H9 (cell line): ENCODE measurements around the gene ANKZF1. TPM values are rescaled to one million over a fixed set of nuclear protein-coding genes. Genes with fewer than 3 reads are reported as not detected.
A peak's percentile ranks its signal among the peaks of the same experiment; 100 is the strongest.

Experiments
- DNase-seq: peaks from one replicate; pipeline ENCODE4 v3.0.0-alpha.2; 2017
- H2AFZ ChIP-seq: one replicate; pipeline ENCODE4 v1.6.1; 2013; ENCODE audit warnings: mild to moderate bottlenecking, low read length, control low read depth, moderate library complexity
- H2AK5ac ChIP-seq: 2 replicates; pipeline ENCODE4 v1.6.1; 2013; ENCODE audit warnings: low read length, control low read depth, mixed read lengths; ENCODE audit not compliant: insufficient read length
- H2BK120ac ChIP-seq: one replicate; pipeline ENCODE4 v1.6.1; 2013; ENCODE audit warnings: low read depth, mild to moderate bottlenecking, low read length, control low read depth, inconsistent platforms; ENCODE audit not compliant: poor library complexity, severe bottlenecking
- H2BK12ac ChIP-seq: 2 replicates; pipeline ENCODE4 v1.6.1; 2013; ENCODE audit warnings: low read length, control low read depth, mixed read lengths, low read depth; ENCODE audit not compliant: insufficient read length
- H2BK15ac ChIP-seq: 2 replicates; pipeline ENCODE4 v1.6.1; 2013; ENCODE audit warnings: low read depth, low read length, control low read depth
- H2BK20ac ChIP-seq: one replicate; pipeline ENCODE4 v1.6.1; 2013; ENCODE audit warnings: low read depth, mild to moderate bottlenecking, low read length, control low read depth, inconsistent platforms; ENCODE audit not compliant: poor library complexity, severe bottlenecking
- H2BK5ac ChIP-seq: 2 replicates; pipeline ENCODE4 v1.6.1; 2013; ENCODE audit warnings: low read length, control low read depth, mixed read lengths; ENCODE audit not compliant: insufficient read length
- H3K14ac ChIP-seq: 2 replicates; pipeline ENCODE4 v1.6.1; 2013; ENCODE audit warnings: low read length, control low read depth; ENCODE audit not compliant: insufficient read depth
- H3K18ac ChIP-seq: 2 replicates; pipeline ENCODE4 v1.6.1; 2013; ENCODE audit warnings: low read depth, mild to moderate bottlenecking, mixed read lengths, low read length, control low read depth; ENCODE audit not compliant: insufficient read length
- H3K23ac ChIP-seq: 2 replicates; pipeline ENCODE4 v1.6.1; 2013; ENCODE audit warnings: low read length, control low read depth, mixed read lengths, low read depth; ENCODE audit not compliant: insufficient read length
- H3K23me2 ChIP-seq: 2 replicates; pipeline ENCODE4 v1.6.1; 2013; ENCODE audit warnings: low read depth, mild to moderate bottlenecking, mixed read lengths, low read length, control low read depth; ENCODE audit not compliant: insufficient read length, poor library complexity, severe bottlenecking
- H3K27ac ChIP-seq: 2 replicates; pipeline ENCODE4 v1.5.1; 2013; ENCODE audit warnings: low read length, control low read depth, mixed read lengths, low read depth; ENCODE audit not compliant: insufficient read length
- H3K27me3 ChIP-seq: 2 replicates; pipeline ENCODE4 v1.6.1; 2013; ENCODE audit warnings: low read length, control low read depth, inconsistent platforms; ENCODE audit not compliant: insufficient read depth
- H3K4ac ChIP-seq: 2 replicates; pipeline ENCODE4 v1.6.1; 2013; ENCODE audit warnings: low read depth, mild to moderate bottlenecking, control low read depth, inconsistent platforms, low read length, moderate library complexity
- H3K4me1 ChIP-seq: 2 replicates; pipeline ENCODE4 v1.6.1; 2013; ENCODE audit warnings: low read length, control low read depth, inconsistent platforms; ENCODE audit not compliant: insufficient read depth
- H3K4me2 ChIP-seq: 2 replicates; pipeline ENCODE4 v1.6.1; 2013; ENCODE audit warnings: low read length, control low read depth, mixed read lengths; ENCODE audit not compliant: insufficient read length, insufficient read depth
- H3K56ac ChIP-seq: 2 replicates; pipeline ENCODE4 v1.6.1; 2013; ENCODE audit warnings: low read depth, mild to moderate bottlenecking, mixed read lengths, low read length, control low read depth; ENCODE audit not compliant: insufficient read length
- H3K79me1 ChIP-seq: 2 replicates; pipeline ENCODE4 v1.6.1; 2013; ENCODE audit warnings: low read depth, mild to moderate bottlenecking, moderate library complexity, low read length, control low read depth, inconsistent platforms; ENCODE audit not compliant: insufficient read depth, poor library complexity, severe bottlenecking
- H3K79me2 ChIP-seq: 2 replicates; pipeline ENCODE4 v1.6.1; 2013; ENCODE audit warnings: low read length, control low read depth, inconsistent platforms; ENCODE audit not compliant: insufficient read depth
- H3K9ac ChIP-seq: 2 replicates; pipeline ENCODE4 v1.6.1; 2013; ENCODE audit warnings: low read length, control low read depth, mixed read lengths; ENCODE audit not compliant: insufficient read length; ENCODE audit errors: extremely low read depth
- H3K9me3 ChIP-seq: one replicate; pipeline ENCODE4 v1.6.1; 2013; ENCODE audit warnings: low read depth, low read length, inconsistent platforms; ENCODE audit not compliant: control insufficient read depth
- H3T11ph ChIP-seq: one replicate; pipeline ENCODE4 v1.6.1; 2013; ENCODE audit warnings: mild to moderate bottlenecking, low read length, control low read depth, inconsistent platforms
- H4K20me1 ChIP-seq: one replicate; pipeline ENCODE4 v1.6.1; 2013; ENCODE audit not compliant: control insufficient read depth, insufficient read length, insufficient read depth
- H4K5ac ChIP-seq: 2 replicates; pipeline ENCODE4 v1.6.1; 2013; ENCODE audit warnings: low read depth, mild to moderate bottlenecking, mixed read lengths, low read length, control low read depth; ENCODE audit not compliant: insufficient read length
- H4K8ac ChIP-seq: replicated peaks from 2 replicates; pipeline ENCODE4 v1.6.1; 2013; ENCODE audit warnings: low read length, control low read depth, mixed read lengths, low read depth; ENCODE audit not compliant: insufficient read length
- H4K91ac ChIP-seq: 2 replicates; pipeline ENCODE4 v1.6.1; 2013; ENCODE audit warnings: low read depth, mild to moderate bottlenecking, moderate library complexity, mixed read lengths, low read length, control low read depth; ENCODE audit not compliant: insufficient read length
- H3K27ac Mint-ChIP-seq, 3 experiments: 2 replicates in 2 of 3; 3 replicates in 1 of 3; pipeline ENCODE4 v1.8.0; 2020 to 2021; ENCODE audit warnings: mixed read lengths in 3 of 3, mild to moderate bottlenecking in 1 of 3, moderate library complexity in 1 of 3
- H3K27me3 Mint-ChIP-seq: 2 replicates; pipeline ENCODE4 v1.8.0; 2021; ENCODE audit warnings: low read depth, mild to moderate bottlenecking, moderate library complexity, mixed read lengths
- H3K36me3 Mint-ChIP-seq, 3 experiments: 2 replicates in 2 of 3; 3 replicates in 1 of 3; pipeline ENCODE4 v1.8.0; 2020 to 2021; ENCODE audit warnings: low read depth in 3 of 3, mixed read lengths in 3 of 3; ENCODE audit not compliant: insufficient read depth in 1 of 3
- H3K4me1 Mint-ChIP-seq, 2 experiments: 2 replicates each; pipeline ENCODE4 v1.8.0; 2020; ENCODE audit warnings: mixed read lengths in 2 of 2
- H3K4me3 Mint-ChIP-seq, 2 experiments: 2 replicates in 1 of 2; 3 replicates in 1 of 2; pipeline ENCODE4 v1.8.0; 2020 to 2021; ENCODE audit warnings: mild to moderate bottlenecking in 2 of 2, mixed read lengths in 2 of 2, moderate library complexity in 1 of 2
- H3K9me3 Mint-ChIP-seq, 2 experiments: 2 replicates in 1 of 2; 3 replicates in 1 of 2; pipeline ENCODE4 v1.8.0; 2020; ENCODE audit warnings: mild to moderate bottlenecking in 2 of 2, mixed read lengths in 2 of 2, moderate library complexity in 1 of 2
- CTCF ChIP-seq: fragments of 200-600 bp; sonication (generic); conservative IDR thresholded peaks from 3 replicates; pipeline ENCODE4 v1.8.0; 2021; ENCODE audit warnings: antibody characterized with exemption, mild to moderate bottlenecking
- WGBS: extraction: QIAGEN DNeasy Blood & Tissue Kit; methylation state at CpG from one replicate; pipeline ENCODE4 v1.1.7; 2013; ENCODE audit warnings: missing lambda C conversion rate, low lambda C conversion rate, mixed read lengths; ENCODE audit not compliant: insufficient read length; ENCODE audit errors: extremely low coverage; 5-methylcytosine and 5-hydroxymethylcytosine counted together
- total RNA-seq: library from RNA; stranded (reverse); gene quantifications from 2 replicates; pipeline ENCODE4 v1.2.1, GENCODE V29; 2021

ANKZF1 gene
- total RNA-seq, 1 experiment from 2014 or later, result 55.4 TPM

GRCh38 chr2:219245899-219246230 is 16.3 kb downstream of the ANKZF1 start:
- no peak overlapping the region for H2AFZ ChIP-seq
- no peaks in the 10 kb centered on the region for H3K27me3 ChIP-seq
- no peak overlapping the region for H3T11ph ChIP-seq
- peak overlapping the region; percentile 77 for H3K4me2 ChIP-seq
- H3K79me2 ChIP-seq, result no peaks in the 10 kb centered on the region
- peak overlapping the region; percentile 5 for H4K5ac ChIP-seq
- H3K27ac ChIP-seq, result no peak overlapping the region
- H2BK5ac ChIP-seq, result no peak overlapping the region
- Mint-ChIP-seq H3K36me3 (peaks cover 5 to 21% (median 20%) of the 10 kb centered on the region in 3 experiments; a peak in 6 of 7 replicates), H3K27ac (peak overlapping the region; percentile 95 to 98 (median 97)), H3K9me3 (no peaks in the 10 kb centered on the region), H3K4me3 (peak overlapping the region; percentile 92 to 96), H3K27me3 (peaks cover 3% of the 10 kb centered on the region; the same call in 1 of the 2 replicates), H3K4me1 (peaks cover 19 to 27% of the 10 kb centered on the region in 2 experiments)
- no peak overlapping the region for H2BK15ac ChIP-seq
- H3K18ac ChIP-seq, result peak overlapping the region; percentile 89
- H3K56ac ChIP-seq, result no peak overlapping the region
- no peak for DNase-seq
- H2BK20ac ChIP-seq, result no peak overlapping the region
- H4K8ac ChIP-seq, result no peak overlapping the region
- peaks cover 2% of the 10 kb centered on the region; the same call in 1 of the 2 replicates for H3K4me1 ChIP-seq
- H3K9ac ChIP-seq, result peak overlapping the region; percentile 90
- H2BK12ac ChIP-seq, result no peak overlapping the region
- H3K79me1 ChIP-seq, result no peaks in the 10 kb centered on the region
- no peak overlapping the region for H3K23ac ChIP-seq
- TF ChIP-seq CTCF, result no peak
- no peak overlapping the region for H2BK120ac ChIP-seq
- no peak overlapping the region for H2AK5ac ChIP-seq
- H4K91ac ChIP-seq, result no peak overlapping the region
- no peaks in the 10 kb centered on the region for H3K9me3 ChIP-seq
- H3K14ac ChIP-seq, result peak overlapping the region; percentile 89
- H3K4ac ChIP-seq, result no peak overlapping the region
- no peaks in the 10 kb centered on the region for H4K20me1 ChIP-seq
- H3K23me2 ChIP-seq, result no peaks in the 10 kb centered on the region
- WGBS, result no CpG with 5 or more reads among the region's 10 CpGs
